ENCODE results near the gene MCAM.

MCAM gene

GRCh38 chr11:119295178-119295577 is 21.8 kb downstream of the MCAM start:
- Histone ChIP-seq H3K9ac (ENCODE audit: low read depth, low read length) (no peak overlapping the region), H3K4me3 (ENCODE audit: low read length) (no peak overlapping the region)

DNA sequence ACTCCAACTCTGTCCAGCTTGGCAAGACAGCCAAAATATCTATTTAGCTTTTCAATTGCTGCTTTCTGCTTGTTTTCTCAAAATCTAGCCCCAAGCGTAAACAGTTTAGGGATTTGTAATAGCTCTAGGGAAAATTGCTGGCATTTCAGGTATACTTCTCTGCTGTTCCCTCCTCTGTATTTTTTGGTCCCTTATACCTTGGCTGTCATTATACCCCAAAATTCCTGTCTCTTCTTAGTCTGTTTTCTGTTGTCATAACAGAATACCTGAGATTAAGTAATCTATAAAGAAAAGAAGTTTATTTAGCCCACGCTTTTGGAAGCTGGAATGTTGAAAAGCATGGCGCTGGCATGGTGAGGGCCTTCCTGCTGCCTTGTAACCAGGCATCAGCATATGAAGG is 23.5 kb downstream of the MCAM start:
- Histone ChIP-seq H3K36me3 (ENCODE audit: insufficient read depth, low read length) (peaks cover 37% of the 10 kb centered on the region), H3K9me3 (replicated peaks; ENCODE audit: low read length) (peaks cover 6% of the 10 kb centered on the region), H3K4me3 (ENCODE audit: low read length) (no peak overlapping the region), H3K4me1 (ENCODE audit: control insufficient read depth, insufficient read depth, low read length) (no peaks in the 10 kb centered on the region), H3K27me3 (ENCODE audit: control insufficient read depth, insufficient read depth, low read length) (no peaks in the 10 kb centered on the region), H3K9ac (ENCODE audit: low read depth, low read length) (no peak overlapping the region), H3K4me2 (ENCODE audit: low read length) (no peak overlapping the region)

More at GRCh38 chr11:119295178-119295577, 21.8 kb downstream of the MCAM start:
- Histone ChIP-seq H3K36me3 (ENCODE audit: insufficient read depth, low read length) (peaks cover 42% of the 10 kb centered on the region), H3K27me3 (ENCODE audit: control insufficient read depth, insufficient read depth, low read length) (no peaks in the 10 kb centered on the region), H3K9me3 (replicated peaks; ENCODE audit: low read length) (peaks cover 6% of the 10 kb centered on the region), H3K4me2 (ENCODE audit: low read length) (no peak overlapping the region), H3K4me1 (ENCODE audit: control insufficient read depth, insufficient read depth, low read length) (no peaks in the 10 kb centered on the region)

GRCh38 chr11:119290894-119291497 is 25.9 kb downstream of the MCAM start:
- Histone ChIP-seq H3K9me3 (replicated peaks; ENCODE audit: low read length) (peaks cover 6% of the 10 kb centered on the region), H3K4me1 (ENCODE audit: control insufficient read depth, insufficient read depth, low read length) (no peaks in the 10 kb centered on the region), H3K4me3 (ENCODE audit: low read length) (no peak overlapping the region), H3K36me3 (ENCODE audit: insufficient read depth, low read length) (peaks cover 37% of the 10 kb centered on the region), H3K9ac (ENCODE audit: low read depth, low read length) (no peak overlapping the region), H3K4me2 (ENCODE audit: low read length) (no peak overlapping the region), H3K27me3 (ENCODE audit: control insufficient read depth, insufficient read depth, low read length) (no peaks in the 10 kb centered on the region)

DNA sequence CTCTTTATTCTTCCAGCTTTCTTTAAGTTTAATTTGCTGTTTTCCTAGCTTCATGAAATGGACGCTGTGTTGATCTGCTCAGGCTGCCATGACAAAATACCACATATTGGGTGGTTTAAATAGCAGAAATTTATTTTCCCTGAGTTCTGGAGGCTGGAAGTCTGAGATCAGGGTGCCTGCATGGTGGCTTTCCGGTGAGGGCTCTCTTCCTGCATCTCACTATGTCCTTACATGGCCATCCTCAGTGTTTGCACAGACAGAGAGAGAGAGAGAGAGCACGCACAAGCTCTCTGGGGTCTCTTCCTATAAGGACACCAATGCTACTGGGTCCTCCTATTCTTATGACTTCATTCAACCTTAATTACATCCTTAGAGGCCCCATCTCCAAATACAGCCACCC is 28.7 kb downstream of the MCAM start:
- Histone ChIP-seq H3K27me3 (ENCODE audit: control insufficient read depth, insufficient read depth, low read length) (no peaks in the 10 kb centered on the region), H3K9me3 (replicated peaks; ENCODE audit: low read length) (peaks cover 6% of the 10 kb centered on the region), H3K4me3 (ENCODE audit: low read length) (no peak overlapping the region), H3K4me1 (ENCODE audit: control insufficient read depth, insufficient read depth, low read length) (no peaks in the 10 kb centered on the region), H3K9ac (ENCODE audit: low read depth, low read length) (no peak overlapping the region), H3K36me3 (ENCODE audit: insufficient read depth, low read length) (peaks cover 47% of the 10 kb centered on the region), H3K4me2 (ENCODE audit: low read length) (no peak overlapping the region)

GRCh38 chr11:119285431-119285830 is 31.5 kb downstream of the MCAM start:
- Histone ChIP-seq H3K9ac (ENCODE audit: low read depth, low read length) (no peak overlapping the region), H3K27me3 (ENCODE audit: control insufficient read depth, insufficient read depth, low read length) (no peaks in the 10 kb centered on the region), H3K36me3 (ENCODE audit: insufficient read depth, low read length) (peaks cover 42% of the 10 kb centered on the region), H3K4me3 (ENCODE audit: low read length) (no peak overlapping the region), H3K4me1 (ENCODE audit: control insufficient read depth, insufficient read depth, low read length) (no peaks in the 10 kb centered on the region), H3K4me2 (ENCODE audit: low read length) (no peak overlapping the region), H3K9me3 (replicated peaks; ENCODE audit: low read length) (no peaks in the 10 kb centered on the region)

DNA sequence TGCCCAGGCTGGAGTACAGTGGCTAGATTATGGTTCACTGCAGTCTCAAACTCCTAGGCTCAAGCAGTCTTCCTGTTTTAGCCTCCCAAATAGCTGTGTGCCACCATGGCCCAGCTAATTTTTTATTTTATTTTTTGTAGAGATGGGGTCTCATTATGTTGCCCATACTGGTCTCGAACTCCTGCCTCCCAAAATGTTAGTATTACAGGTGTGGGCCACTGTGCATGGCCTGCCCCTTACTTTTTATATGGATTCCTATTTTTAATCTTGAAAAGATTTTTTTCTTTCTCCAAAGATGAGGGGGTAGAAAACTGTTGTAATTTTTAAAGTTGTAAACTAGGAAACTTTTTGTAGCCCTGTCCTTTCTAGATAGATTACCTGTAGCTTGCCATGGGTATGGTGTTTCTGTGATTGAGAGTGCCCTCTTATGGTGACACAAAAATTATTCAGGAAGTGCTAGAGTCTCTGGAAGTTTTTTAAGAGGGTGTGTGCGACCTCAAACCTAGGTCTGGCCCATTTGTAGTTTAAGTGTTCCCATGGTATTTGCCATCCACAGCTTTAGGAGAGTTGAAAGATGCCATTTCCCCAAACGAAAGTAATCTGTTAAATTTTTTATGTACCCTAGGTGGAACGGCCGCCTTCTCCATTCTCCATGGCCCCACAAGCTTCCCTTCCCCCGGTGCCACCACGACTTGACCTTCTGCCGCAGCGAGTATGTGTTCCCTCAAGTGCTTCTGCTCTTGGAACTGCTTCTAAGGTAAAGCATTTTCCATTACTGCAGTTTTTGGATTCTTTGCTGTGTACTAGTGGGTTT is 32.4 kb downstream of the MCAM start:
- Histone ChIP-seq H3K36me3 (ENCODE audit: insufficient read depth, low read length) (peaks cover 48% of the 10 kb centered on the region), H3K9me3 (replicated peaks; ENCODE audit: low read length) (no peaks in the 10 kb centered on the region)

GRCh38 chr11:119282495-119282894 is 34.4 kb downstream of the MCAM start:
- no peak overlapping the region for H3K4me3 ChIP-seq (ENCODE audit: low read length)
- H3K9ac ChIP-seq (ENCODE audit: low read depth, low read length): no peak overlapping the region
- H3K9me3 ChIP-seq (replicated peaks; ENCODE audit: low read length): no peaks in the 10 kb centered on the region
- peaks cover 55% of the 10 kb centered on the region for H3K36me3 ChIP-seq (ENCODE audit: insufficient read depth, low read length)
- H3K4me2 ChIP-seq (ENCODE audit: low read length): no peak overlapping the region
- no peaks in the 10 kb centered on the region for H3K27me3 ChIP-seq (ENCODE audit: control insufficient read depth, insufficient read depth, low read length)
- no peaks in the 10 kb centered on the region for H3K4me1 ChIP-seq (ENCODE audit: control insufficient read depth, insufficient read depth, low read length)

More for the DNA sequence above, 32.4 kb downstream of the MCAM start:
- H3K4me3 ChIP-seq (ENCODE audit: low read length): no peak overlapping the region
- no peaks in the 10 kb centered on the region for H3K27me3 ChIP-seq (ENCODE audit: control insufficient read depth, insufficient read depth, low read length)
- H3K4me1 ChIP-seq (ENCODE audit: control insufficient read depth, insufficient read depth, low read length): no peaks in the 10 kb centered on the region
- no peak overlapping the region for H3K9ac ChIP-seq (ENCODE audit: low read depth, low read length)
- H3K4me2 ChIP-seq (ENCODE audit: low read length): no peak overlapping the region

GRCh38 chr11:119277660-119278059 is 39.3 kb downstream of the MCAM start:
- Histone ChIP-seq H3K27me3 (ENCODE audit: control insufficient read depth, insufficient read depth, low read length) (no peaks in the 10 kb centered on the region), H3K4me3 (ENCODE audit: low read length) (no peak overlapping the region), H3K4me1 (ENCODE audit: control insufficient read depth, insufficient read depth, low read length) (no peaks in the 10 kb centered on the region), H3K4me2 (ENCODE audit: low read length) (no peak overlapping the region), H3K9me3 (replicated peaks; ENCODE audit: low read length) (no peaks in the 10 kb centered on the region), H3K9ac (ENCODE audit: low read depth, low read length) (no peak overlapping the region), H3K36me3 (ENCODE audit: insufficient read depth, low read length) (peaks cover 43% of the 10 kb centered on the region)

DNA sequence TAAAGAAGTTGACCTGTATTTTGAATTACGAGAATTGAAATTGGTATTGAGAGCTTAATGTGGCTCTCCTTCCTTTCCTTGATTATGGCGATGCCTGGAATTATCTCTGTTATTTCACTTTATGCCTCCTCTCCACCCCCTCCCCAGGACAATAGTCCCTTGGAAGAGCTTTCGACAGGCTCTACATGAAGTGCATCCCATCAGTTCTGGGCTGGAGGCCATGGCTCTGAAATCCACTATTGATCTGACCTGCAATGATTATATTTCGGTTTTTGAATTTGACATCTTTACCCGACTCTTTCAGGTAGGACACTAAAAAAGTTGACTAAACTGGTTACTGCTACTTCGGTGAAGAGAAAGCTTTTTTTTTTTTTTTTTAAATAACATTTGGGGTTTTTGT is 43.2 kb downstream of the MCAM start:
- H3K27me3 ChIP-seq (ENCODE audit: control insufficient read depth, insufficient read depth, low read length): no peaks in the 10 kb centered on the region
- H3K4me2 ChIP-seq (ENCODE audit: low read length): no peak overlapping the region
- H3K9ac ChIP-seq (ENCODE audit: low read depth, low read length): no peak overlapping the region
- no peak overlapping the region for H3K4me3 ChIP-seq (ENCODE audit: low read length)
- peaks cover 25% of the 10 kb centered on the region for H3K36me3 ChIP-seq (ENCODE audit: insufficient read depth, low read length)
- no peaks in the 10 kb centered on the region for H3K9me3 ChIP-seq (replicated peaks; ENCODE audit: low read length)
- no peaks in the 10 kb centered on the region for H3K4me1 ChIP-seq (ENCODE audit: control insufficient read depth, insufficient read depth, low read length)

GRCh38 chr11:119267645-119268044 is 49.3 kb downstream of the MCAM start:
- Histone ChIP-seq H3K4me3 (ENCODE audit: low read length) (no peak overlapping the region), H3K36me3 (ENCODE audit: insufficient read depth, low read length) (no peaks in the 10 kb centered on the region), H3K9me3 (replicated peaks; ENCODE audit: low read length) (no peaks in the 10 kb centered on the region), H3K4me2 (ENCODE audit: low read length) (no peak overlapping the region), H3K4me1 (ENCODE audit: control insufficient read depth, insufficient read depth, low read length) (peaks cover 12% of the 10 kb centered on the region), H3K9ac (ENCODE audit: low read depth, low read length) (no peak overlapping the region), H3K27me3 (ENCODE audit: control insufficient read depth, insufficient read depth, low read length) (no peaks in the 10 kb centered on the region)

DNA sequence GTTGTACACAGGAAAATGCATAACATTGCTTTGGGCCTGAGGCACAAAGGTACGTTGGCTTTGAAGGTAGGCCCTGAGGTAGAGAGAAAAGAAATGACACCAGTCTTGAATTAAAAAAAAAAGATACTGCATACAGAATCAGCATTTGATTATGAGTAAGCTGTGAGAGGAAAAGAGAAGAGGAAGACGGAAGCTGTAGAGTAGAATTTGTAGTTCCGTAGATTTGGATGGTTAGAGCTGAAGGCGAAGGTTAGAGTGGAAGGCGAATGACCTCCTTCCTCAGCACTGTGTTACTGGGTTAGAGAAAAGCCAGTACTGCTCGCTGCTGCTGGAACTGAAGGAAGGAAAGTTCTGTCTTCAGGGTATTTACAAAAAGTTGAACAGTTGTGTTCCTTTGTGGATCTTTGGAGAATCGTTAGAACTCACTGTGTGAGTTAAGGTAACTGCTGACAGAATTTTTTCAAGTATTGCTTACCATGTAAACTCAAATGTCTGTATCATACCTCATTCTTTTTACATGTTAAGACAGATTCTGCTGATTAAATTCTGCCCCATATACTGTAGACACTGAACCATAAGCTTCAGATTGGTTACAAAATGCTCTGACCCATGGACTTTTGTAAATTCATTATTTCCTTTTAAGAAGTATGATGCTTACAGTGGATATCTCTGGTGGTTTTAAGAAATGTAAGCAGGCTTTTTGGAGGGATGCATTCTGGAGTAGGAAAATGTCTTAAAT is 50.2 kb downstream of the MCAM start:
- Histone ChIP-seq H3K4me2 (ENCODE audit: low read length) (no peak overlapping the region), H3K4me3 (ENCODE audit: low read length) (no peak overlapping the region), H3K36me3 (ENCODE audit: insufficient read depth, low read length) (no peaks in the 10 kb centered on the region), H3K9ac (ENCODE audit: low read depth, low read length) (no peak overlapping the region), H3K9me3 (replicated peaks; ENCODE audit: low read length) (no peaks in the 10 kb centered on the region), H3K27me3 (ENCODE audit: control insufficient read depth, insufficient read depth, low read length) (no peaks in the 10 kb centered on the region), H3K4me1 (ENCODE audit: control insufficient read depth, insufficient read depth, low read length) (peaks cover 19% of the 10 kb centered on the region)
